ENCODE results near the gene AKAP8L.

GRCh38 chr19:15401397-15401710 lies 17.4 kb downstream of the AKAP8L start:
- no peak for TF ChIP-seq EZH2phosphoT487 (IDR thresholded peaks at IDR 0.05; ENCODE audit: low read depth, severe bottlenecking, unreplicated experiment)
- no peak for TF ChIP-seq CTCF (IDR thresholded peaks at IDR 0.05; ENCODE audit: poor library complexity)
- TF ChIP-seq EZH2 (IDR thresholded peaks at IDR 0.05; ENCODE audit: borderline replicate concordance), result no peak

Measured in hepatocyte (in vitro differentiated cells).